Amygdala (tissue), 56 donors: ENCODE results near the gene PDZRN3.

Experiments used
- DNase-seq, 56 donors: peaks; one replicate each; lab custom pipeline; 2025; lab: John Stamatoyannopoulos, UW

Gene PDZRN3

DNA sequence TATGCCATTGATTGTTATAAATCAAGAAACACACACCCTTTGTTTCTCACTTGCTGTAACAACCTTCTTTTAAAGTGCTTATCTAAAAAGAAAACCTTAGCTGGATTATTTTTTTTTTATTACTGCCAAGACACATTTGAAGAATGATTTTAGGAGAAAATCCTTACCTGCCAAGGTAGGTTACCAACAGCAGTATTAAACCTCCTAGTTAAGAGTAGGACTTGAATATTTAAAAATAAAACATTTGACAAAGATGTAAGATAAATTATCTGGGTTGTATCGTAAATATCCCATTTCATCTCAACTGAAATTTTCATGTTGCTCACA, 192.1 kb downstream of the PDZRN3 start:
- no peak for DNase-seq

DNA sequence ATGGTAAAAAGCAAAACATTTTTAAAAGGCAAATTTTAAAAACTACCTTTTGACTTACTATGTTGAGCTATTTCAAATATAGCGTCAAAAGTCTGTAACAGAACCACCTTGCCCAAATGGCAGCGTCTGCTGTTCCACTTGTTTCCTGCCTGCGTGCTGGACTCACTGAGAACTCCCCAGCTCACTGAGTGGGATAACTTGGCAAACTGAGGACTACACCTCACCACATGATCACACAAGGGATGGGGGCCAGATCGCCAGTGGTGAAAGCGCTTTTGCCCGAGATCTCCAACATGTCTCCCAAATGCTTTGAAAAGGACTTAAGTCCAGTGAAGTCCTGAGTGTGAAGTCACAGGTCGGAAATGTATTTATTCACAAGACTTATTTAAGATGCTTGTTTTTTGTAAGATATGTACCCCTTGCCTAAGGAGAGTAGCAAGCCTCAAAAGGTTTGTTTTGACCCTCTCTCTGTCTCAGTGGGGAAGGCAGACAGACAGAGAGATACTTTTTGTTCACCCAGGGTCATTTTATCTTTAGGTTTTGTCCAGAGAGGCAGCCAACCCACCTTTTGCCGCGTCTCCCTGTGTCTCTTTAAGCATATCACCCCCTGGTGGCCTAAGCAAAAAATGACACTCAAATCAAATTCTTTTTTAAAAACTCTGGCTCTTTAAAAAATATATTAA, 192.6 kb downstream of the PDZRN3 start:
- DNase-seq: peak in 7 of 56 donors; percentile 9 to 60 (median 22)

DNA sequence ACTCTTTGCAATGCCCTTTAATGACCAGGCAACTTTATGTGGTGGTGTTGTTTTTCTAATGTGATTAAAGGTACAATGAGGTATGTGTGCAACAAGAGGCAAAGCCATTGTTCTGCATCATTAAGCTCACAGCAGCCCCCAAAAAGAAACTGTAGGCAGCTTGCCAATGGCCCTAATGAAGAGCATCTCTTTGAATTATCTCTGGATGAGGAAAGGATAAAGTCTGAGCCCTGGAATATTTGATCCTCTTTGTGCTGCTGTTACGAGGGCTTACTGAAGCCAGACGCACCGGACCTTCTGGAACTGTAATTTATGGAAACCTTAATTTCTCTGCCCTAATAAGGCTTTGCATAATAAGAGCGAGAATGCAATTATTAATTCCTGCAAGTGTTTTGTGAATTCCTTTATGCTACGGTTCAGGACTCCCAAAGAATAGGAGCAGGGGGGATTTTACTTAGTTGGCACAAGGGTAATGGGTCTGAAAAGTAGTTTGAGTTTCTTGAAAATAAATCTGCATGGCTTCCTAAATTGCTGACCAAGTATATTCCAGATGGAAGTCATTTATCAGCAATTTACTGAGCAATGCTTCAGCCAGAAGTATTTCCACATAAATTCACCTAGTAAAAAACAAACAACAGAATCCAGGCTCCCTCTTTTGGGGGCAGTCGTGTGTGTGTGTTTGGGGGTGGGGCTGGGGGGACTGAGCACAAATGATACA, 193.4 kb downstream of the PDZRN3 start:
- no peak for DNase-seq

DNA sequence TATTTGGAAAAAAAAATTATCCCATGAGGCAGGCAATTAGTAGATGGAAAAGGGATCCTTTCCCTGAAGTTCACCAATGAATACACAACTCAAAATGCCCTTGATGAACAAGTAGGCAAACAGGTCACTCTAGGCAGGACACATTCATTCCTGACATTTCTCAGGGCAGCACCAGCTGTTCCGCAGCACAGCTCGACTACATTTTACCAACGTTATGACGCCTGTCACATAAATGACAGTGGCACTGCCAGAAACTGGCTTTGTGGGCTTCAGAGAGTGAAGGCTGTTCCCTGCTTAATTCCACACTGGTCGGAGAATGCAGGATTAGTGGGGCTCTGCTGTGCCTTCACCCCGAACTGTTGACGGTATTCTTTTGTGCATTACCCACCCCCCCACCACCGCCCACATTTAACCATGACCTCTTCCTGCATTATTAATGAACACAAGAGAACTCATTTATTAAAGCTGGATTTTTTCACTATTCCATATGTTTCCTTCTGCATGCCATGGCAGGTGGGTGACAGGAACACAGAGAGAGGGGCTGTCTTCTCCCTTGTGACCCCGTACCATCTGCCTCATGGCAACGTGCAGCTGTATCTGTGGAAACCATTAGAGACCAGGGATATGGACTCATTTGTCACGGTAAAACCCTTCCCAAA, 197.6 kb downstream of the PDZRN3 start:
- no peak for DNase-seq

DNA sequence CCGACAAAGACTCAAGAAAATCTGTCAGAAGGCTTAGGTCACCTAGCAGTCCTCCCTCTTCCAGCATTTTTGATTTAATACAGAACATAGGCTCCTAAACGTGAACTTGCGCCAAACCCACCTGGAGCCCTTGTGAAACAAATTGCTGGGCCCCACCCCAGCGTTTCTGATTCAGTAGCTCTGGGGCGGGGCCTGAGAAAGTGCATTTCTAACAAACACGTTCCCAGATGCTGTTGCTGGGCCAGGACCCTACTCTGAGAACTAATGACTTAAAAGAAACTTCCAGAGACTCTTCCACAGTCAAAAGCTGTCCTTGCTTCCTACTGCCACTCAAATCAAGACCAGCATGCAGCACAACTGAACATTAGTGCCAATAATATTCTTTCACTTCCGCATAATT, 198.1 kb downstream of the PDZRN3 start:
- DNase-seq: peak in 2 of 56 donors; percentile 10 to 26

DNA sequence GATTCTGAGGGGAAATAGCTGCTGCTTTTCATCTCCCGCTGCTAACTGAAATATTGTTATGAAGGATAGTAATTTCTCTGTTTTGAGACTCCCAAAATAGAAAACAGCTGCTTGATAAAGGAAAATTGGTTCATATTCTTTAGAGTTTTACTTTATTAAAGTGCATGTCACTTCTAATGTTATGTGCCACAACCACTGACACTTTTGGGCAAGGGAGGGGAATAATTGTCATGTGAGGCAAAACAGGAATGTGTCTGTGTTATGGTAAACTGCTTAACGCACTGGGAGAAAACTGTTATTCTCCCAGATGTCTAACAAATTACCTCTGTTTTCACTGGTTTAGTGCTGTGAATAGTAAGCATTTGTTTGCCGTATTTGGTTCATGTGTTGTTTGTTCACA, 201.6 kb downstream of the PDZRN3 start:
- DNase-seq: no peak

DNA sequence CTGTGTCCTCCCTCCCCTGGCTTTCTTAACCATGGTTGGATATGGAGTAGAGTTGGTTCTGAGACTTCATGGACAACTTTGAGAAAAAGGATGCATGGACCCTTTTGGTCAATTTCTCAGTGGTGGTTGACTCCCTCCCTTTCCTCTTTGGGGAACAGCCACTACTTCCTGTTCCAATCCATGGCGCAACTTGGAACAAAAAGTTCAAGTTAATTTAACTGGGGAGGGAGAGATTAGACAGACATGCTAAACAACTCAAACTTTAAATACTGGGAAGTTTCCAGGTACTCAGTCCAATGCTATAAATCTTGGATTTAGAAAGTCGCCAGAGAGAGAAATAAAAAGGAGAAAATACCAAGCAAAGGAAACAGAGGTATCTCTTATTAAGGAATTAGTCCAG, 202.2 kb downstream of the PDZRN3 start:
- DNase-seq: no peak

DNA sequence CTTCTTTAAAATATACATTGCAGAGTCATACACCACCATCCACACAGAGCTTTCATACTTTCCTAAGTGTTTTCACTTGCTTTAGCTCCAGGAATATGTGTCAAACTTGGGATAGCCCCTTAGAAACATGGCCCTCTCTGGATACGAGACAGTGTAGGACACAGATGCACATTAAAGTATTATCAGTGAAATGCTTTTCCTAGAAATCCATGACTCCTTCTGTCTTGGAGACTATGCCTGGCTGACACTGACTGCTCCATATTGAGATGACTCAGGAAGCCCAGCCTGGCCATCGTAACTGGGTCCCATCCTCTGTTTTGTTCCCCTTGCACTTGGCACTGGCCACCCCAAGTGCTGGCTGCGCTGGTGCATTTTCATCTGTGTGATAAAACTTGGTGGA, 204.8 kb downstream of the PDZRN3 start:
- DNase-seq: no peak

DNA sequence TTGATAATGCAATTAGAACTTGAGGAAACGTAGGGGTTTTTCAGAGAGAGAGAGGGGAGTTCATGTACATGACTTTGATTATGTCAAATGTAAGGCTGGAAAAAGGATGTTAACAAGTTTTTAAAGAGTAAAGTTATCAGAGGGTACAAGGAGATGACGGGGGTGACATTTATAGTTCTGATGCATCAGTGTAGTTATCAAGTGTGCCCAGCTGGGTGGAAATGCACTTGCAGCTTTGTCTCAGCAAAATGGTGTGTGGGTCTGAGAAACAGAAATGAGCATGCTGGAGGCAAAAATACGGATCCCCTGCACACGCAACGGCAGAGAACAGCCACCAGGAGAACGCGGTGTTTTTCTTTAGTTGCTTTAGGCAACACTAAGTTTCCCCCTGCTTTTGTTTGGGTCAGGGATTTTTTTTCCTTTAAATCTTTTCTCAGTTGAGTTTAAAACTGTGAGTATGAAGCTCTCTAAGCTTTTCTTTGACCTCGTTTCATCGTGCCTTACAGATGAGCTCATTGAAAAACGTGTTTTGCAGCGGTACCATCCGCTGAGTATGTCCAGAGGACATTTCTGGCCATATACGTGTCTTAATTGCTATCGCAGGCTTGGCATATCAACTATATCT, 205.4 kb downstream of the PDZRN3 start:
- DNase-seq: peak in 1 of 56 donors; percentile 5

DNA sequence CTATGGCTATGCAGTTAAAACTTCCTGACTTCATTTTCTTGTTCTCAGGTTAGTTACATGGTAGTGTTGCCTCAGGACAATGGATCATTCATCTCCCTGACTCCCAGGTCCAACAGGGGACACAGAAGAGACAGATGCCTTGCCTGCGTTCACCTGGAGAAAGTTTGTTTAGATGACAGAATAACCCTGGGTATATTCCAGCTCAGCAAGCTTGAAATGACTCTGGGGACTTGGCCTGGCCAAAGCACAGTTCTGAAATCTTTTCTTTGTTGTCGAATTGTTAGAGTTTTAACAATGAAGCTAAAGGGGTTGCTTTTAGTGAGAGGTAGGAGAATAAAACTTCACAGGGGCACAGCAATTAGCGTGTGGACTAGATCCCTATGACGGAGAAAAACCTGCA, 206.1 kb downstream of the PDZRN3 start:
- DNase-seq: no peak

DNA sequence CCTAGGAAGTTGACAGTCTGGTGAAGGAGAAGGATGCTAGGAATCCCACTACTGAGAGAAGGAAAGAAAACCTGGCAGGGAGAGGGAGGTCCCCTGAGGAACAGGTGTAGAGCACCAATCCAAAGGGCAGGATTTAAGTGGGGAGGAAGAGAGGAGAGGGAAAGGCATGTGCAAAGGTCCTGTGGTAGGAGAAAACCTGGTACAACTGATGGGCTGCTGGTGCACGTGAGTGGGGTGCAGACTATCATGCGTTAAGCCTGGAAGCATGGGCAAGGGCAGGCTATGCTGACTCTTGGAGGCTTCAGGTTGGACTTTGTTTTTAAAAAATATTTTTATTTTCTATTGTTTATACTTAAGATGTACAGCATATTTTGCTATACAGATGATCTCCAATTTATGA, 209.6 kb downstream of the PDZRN3 start:
- no peak for DNase-seq

DNA sequence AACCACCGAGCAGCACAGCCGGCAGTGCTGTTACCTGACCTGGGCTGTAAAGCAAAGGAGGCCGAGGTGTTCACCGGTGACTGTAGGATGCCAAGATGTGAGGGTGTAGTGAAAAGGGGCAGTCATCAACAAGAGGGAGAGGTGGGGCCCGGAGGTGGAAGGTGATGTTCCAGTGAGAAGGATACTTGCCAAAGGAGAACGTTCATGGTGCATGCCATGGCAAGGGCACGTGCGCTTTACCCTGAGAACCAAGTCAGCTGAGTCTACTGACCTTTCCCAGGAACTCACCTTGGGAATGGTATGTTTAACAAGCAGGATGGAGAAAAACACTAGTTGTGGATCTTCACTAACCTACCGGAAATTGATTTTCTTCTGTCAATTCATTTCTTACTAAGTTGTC, 211.1 kb downstream of the PDZRN3 start:
- DNase-seq: no peak

DNA sequence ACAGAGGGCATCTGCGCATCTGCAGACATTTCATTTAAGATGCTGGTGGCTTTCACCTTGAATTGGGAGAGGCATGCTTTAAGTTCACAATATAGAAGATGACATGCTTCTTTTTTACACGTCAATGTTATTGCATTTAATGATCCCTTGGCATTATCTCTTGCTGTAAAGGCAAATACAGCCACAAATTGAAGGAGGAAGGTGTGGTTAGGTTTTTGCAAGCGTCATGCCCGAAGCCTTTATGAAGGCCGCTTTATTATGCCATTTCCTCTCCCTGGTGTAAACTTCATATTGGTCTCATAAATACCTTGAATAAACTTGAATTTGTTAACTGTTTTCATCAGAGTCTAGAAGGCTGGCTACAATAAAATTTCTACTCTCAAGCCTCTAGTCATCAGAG, 212.7 kb downstream of the PDZRN3 start:
- DNase-seq: no peak

DNA sequence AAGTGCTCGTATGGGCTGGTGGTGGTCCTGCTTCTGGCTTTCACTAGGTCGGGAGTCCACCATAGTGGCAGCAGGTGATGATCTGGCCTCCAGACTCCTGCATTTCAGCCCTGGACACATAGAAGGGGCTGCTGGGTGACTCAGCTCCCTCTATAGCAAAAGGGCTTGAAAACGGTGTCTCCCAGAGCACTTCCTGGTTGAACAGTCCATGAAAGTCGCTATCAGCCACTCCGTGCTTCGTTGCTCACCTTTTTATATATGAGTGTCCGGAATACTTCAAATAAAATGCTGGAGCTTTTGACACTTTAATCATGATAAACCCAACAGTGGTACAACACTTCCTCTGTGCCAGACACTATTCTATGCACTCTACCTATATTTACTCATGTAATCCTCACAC, 213.2 kb downstream of the PDZRN3 start:
- DNase-seq: no peak

DNA sequence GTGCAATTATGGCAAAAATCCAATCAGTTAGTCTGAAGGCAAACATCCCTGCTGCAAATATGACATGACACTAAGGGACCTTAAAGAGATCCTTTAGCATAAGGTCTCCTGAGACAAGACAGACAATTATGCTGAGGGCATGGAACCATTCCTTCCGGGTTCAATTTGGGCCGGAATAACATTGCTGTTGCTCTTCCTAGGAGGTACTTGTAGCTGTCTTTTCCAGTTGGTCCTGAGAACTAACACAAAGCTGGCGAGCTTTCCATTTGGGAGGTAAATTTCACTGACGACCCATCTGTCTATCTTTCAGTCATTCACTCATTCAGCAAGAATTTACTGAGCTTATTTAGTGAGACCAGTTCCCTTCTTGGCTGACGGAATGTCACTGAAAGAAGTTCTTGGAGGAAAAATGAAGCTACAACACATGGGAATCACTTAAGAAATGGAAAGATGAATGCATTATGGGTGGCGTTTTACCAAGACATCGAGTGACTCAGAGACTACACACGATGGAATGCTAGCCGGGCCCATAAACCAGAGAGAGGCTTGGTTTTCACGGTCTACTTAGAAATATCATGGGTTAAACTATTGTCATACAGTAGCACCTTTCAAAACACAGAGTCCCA, 215.5 kb downstream of the PDZRN3 start:
- no peak for DNase-seq

DNA sequence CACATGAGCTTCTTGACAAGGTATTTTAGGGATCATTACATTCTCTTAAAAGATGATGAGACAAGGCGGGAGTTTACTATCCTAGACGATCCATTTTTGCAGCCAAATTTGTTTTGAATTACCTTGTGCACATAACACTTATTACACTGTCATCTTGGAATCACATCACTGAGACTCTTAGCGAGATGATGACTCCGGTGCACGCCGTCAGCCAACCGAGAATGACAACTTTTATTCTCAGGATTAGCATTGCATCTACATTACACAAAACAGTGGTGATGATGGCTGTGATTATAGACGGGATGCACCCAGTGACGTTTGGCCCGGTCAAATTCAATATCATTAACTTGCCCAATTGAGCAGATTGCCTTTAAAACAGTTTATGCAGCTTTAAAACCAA, 216.1 kb downstream of the PDZRN3 start:
- DNase-seq: no peak

DNA sequence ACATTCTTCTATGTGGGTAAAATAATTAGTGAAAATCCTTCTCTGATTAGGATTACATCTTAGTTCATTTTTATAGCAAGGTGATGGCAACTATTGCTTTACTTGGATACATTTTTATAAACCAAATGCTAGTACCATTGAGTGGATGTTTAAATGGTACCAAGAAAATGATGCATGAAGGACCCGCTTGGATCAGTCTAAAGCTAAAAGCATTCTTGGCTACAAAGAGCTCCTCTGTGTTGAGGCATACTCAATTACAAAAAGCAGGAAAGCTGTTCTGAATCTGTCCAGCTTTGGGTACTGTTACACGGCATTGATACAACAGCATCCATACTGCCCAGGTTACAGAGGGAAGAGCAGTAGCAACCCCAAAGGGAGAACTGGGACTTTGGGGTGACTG, 217.2 kb downstream of the PDZRN3 start:
- DNase-seq: no peak

DNA sequence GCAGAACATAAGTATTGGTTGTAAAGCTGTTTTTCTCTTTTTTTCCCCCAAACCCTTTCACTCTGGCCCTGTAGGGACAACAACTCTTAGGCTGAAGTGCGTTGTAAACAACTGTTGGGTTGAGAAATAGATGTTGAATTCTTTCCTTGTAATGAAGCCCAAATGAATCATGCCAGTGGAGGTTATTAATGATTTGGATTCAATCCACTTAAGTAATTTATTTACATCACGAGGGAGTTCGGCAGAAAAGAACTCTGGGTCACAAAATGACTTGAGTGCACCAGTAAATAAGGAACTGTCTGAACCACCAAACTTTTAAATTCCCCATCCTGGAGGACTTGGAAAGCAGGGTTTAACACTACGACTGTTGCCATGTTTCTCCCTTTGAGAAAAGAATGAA, 218.9 kb downstream of the PDZRN3 start:
- DNase-seq: no peak

DNA sequence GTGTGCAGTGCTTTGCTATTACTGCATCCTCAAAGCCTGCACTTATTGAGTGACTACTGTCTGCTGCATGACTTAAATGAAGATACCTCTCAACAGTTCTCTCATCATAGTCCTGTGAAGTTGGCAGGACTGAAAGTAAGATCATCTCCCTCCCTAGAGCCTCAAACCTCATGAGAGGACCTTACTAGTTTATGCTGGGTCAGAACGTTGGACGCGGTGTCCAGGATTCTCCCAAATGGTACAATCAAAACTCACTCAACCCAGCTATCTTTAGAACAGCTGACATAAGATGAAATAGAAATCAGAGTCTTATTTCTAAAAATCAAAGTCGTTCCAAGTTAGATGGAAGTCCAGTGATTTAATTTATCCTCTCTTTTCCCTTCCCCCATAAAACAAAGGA, 219.7 kb downstream of the PDZRN3 start:
- DNase-seq: no peak

DNA sequence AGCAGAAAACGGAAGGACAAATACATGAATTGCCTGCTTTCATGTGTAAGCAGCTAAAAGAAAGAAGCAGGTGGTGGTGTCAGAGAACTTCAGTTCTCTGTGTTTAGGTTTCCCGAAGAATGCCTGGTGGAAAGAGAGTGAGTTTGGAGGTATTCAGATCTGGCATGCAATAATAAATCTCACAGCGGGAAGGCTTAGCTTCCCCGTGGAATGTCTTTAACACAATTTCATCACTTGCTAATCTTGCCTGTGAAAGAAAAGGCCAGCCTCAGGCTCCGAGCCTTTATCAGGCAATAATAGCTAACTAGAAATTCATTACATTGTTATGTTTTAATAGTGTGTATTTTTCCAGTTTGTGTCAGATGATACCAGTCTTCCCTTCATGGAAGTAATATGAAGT, 220.3 kb downstream of the PDZRN3 start:
- no peak for DNase-seq

DNA sequence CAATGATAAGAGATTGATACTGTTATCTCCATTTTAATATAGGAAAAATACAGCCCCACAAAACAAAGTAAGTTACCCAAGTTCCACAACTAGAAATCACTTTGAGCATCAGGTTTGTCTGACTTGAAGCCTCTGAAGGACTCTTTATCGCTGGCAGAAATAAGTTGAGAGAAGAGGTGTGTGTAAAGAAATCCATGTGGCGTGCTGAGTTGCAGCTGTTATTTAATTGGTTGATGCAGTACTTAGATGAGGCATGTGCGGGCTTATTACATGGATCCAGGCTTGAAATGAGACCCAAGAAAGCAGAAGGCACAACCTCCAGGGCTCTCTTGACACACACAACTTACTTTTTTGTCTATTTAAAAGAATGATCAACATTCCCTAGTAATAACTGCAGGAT, 221.3 kb downstream of the PDZRN3 start:
- DNase-seq: no peak
